Fibroblast of mammary gland (primary cell): ENCODE measurements around the gene SHB.

ENCODE experiments used
- DNase-seq: peaks from one replicate; pipeline ENCODE4 v3.0.0-alpha.2; 2010; ENCODE audit warnings: low read depth
- H3K4me3 ChIP-seq: 2 replicates; pipeline ENCODE4 v1.5.1; 2011; ENCODE audit warnings: low read depth, mild to moderate bottlenecking, low read length, moderate library complexity; ENCODE audit not compliant: control insufficient read depth
- TF ChIP-seq, protein P1 (sequence below): conservative IDR thresholded peaks from 2 replicates; pipeline ENCODE4 v1.5.1; 2011; ENCODE audit warnings: low read depth, low read length, inconsistent platforms; ENCODE audit not compliant: control insufficient read depth, insufficient read depth

SHB gene

DNA sequence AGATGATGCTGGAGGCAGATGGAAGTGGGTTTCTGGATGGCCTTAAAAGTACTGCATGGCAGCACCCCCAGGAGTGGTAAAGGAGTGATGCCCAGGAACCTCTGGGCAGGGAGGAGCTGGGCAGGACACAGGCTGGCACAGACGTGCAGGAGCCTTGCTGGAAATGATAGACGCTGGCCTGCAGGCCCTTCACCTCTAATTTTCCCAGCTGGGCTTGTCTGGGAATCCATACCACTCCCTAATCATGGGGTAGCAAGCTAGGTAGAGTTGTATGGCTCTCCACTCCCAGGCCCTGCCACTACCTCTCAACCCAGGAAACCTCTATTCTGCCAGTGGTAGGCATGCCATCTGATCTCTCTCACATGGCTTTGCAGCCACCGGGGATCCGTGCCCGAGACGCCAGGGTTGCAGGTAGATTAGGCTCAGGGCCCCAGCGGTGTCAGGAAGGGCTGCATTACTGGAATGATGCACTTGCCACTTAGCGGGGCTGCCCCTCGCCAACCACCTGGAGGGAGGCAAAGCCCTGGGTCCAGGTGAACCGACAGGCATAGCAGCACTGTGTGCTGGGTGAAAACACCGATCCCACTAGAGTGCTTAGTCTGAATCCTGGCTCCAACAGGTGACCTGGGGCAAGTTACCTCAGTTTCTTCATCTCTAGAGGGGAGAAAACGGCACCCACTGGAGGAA lies 85.5 kb downstream of the SHB start:
- DNase-seq, result no peak
- TF ChIP-seq, protein P1, sequence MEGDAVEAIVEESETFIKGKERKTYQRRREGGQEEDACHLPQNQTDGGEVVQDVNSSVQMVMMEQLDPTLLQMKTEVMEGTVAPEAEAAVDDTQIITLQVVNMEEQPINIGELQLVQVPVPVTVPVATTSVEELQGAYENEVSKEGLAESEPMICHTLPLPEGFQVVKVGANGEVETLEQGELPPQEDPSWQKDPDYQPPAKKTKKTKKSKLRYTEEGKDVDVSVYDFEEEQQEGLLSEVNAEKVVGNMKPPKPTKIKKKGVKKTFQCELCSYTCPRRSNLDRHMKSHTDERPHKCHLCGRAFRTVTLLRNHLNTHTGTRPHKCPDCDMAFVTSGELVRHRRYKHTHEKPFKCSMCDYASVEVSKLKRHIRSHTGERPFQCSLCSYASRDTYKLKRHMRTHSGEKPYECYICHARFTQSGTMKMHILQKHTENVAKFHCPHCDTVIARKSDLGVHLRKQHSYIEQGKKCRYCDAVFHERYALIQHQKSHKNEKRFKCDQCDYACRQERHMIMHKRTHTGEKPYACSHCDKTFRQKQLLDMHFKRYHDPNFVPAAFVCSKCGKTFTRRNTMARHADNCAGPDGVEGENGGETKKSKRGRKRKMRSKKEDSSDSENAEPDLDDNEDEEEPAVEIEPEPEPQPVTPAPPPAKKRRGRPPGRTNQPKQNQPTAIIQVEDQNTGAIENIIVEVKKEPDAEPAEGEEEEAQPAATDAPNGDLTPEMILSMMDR, result no peak

DNA sequence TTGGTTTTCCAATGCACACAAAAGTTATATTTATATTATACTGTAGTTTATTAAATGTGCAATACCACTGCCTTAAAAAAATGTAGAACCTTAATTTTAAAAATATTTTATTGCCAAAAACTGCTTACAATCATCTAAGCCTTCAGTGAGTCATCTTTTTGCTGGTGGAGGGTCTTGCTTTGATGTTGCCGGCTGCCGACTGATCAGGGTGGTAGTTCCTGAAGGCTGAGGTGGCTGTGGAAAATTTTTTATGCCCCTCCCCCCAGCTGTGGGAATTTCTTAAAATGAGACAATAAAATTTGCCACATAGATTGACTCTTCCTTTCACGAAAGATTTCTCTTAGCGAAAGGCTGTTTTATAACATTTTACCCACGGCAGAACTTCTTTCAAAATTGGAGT lies 89.2 kb downstream of the SHB start:
- TF ChIP-seq, protein P1, result no peak
- no peak for DNase-seq

More for the DNA sequence above, 85.5 kb downstream of the SHB start:
- no peak overlapping the region for H3K4me3 ChIP-seq

DNA sequence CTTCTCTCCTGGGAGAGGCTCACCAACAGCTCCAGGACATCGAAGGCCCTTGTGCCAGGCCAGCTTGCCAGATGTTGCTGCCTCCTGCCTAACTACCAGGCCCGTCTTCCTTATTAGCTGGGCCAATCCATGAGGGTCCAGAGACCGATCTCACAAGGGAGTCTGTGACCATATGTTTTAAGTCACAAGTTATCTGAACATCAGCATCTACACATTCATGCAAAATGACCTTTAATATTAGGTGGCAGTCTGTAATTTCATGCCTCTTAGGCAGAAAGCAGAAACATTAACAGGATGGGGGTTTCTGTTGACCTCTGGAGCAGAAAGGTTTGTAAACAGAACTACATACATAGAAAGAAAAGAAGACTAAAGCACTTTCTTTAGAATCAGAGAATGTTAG lies 90.0 kb downstream of the SHB start:
- TF ChIP-seq, protein P1, result no peak
- no peak for DNase-seq

More for the DNA sequence above, 89.2 kb downstream of the SHB start:
- H3K4me3 ChIP-seq, result no peak overlapping the region

DNA sequence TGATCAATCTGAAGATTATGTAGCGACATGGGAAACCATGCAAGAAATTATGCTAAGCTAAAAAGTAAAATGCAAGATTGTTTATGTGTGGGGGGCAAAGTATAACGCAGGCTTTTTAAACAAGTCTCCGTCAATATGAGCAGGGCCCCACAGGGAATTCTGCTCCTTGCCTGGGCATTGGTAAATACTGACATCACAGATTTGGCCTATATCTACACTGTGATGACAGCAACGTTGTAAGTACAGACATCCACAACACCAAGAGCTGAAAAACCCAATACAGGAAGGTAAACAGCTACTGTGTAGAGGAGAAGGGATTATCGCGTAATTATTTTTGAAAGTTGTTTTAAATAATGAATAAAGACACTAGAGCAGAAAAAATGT lies 90.6 kb downstream of the SHB start:
- H3K4me3 ChIP-seq, result no peak overlapping the region
- DNase-seq, result no peak
- TF ChIP-seq, protein P1, result no peak

More for the DNA sequence above, 90.0 kb downstream of the SHB start:
- H3K4me3 ChIP-seq, result no peak overlapping the region

DNA sequence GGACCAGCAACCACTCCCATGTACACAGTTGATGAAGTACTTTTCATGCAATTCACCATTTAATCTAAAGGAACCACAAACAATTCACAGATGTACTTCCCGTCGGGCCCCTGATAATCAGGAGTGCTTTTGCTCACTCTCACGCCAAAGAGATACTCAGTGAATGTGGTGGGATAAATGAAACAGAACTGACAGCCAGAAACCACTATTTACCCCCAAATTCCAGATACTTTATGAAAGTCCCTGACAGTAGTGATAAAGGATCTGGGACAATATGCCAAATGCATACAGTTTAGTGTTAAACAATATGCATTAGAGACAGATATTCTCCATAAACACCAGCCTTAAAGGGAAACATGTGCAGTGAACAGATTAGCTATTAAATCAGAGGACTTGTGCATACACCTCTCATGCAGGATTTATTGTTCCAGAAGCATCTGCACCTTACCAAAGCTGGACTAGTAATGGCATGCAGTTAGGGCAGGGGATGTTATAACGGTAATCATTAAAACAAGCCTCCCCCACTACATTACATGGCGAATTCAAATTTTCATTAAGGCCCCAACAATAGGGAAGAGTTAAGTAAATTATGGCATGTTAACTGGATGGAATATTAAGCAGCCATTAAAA lies 91.1 kb downstream of the SHB start:
- TF ChIP-seq, protein P1, result no peak
- no peak overlapping the region for H3K4me3 ChIP-seq
- no peak for DNase-seq

DNA sequence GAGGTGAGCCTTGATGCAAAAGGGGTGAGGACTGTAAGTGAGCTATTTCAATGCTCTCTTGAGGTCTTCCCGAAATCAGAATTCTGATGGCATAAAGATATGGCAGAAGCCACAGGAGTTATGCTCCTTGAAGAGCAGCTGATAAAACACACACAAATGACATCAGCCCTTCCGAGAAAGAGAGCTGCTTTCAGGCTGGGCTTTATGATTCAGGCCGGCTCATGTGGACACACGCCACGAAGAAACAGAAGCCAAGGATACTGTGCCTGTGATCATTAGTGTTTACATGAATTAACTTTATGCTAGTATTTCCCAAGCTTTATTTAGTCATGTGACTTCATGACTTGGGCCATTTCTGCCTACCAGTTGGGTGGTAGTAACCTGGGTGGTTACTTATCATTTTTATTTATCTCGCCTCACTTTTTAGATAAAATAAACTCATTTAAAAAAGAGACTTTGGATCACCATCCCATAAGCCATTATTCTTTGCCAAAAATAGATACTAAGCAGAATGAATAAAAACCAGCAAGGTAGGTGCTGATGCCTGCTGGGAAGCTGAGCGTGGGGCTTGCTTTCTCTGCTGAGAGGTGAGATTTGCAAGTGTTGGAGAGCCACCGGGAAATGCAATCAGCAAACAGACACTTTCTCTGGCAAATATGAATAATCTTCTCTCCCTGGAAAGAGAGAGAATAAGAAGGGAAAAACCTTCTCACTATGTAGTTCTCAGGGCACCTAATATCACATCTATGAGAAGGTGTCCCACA lies 92.1 kb downstream of the SHB start:
- H3K4me3 ChIP-seq, result no peak overlapping the region
- TF ChIP-seq, protein P1, result no peak
- peak; percentile 93 for DNase-seq
